ENCODE measurements around the gene KXD1. TPM values are rescaled to one million over a fixed set of nuclear protein-coding genes. Genes with fewer than 3 reads are reported as not detected.

The KXD1 gene
- polyA plus RNA-seq, 1 of the 3 experiments (the other 2 are of a cell fraction): 151 TPM

- Histone ChIP-seq H3K27ac (ENCODE audit: low read depth in 2 of 2, low read length in 1 of 2) (no peak overlapping the region), H3K36me3 (replicated peaks in 1 of 2; ENCODE audit: control insufficient read depth in 1 of 2, insufficient read depth in 2 of 2, low read length in 1 of 2) (no peaks in the 10 kb centered on the region), H3K4me1 (ENCODE audit: control insufficient read depth in 1 of 2, insufficient read depth in 2 of 2, low read depth in 1 of 2, low read length in 1 of 2) (peaks cover 12 to 17% of the 10 kb centered on the region in 2 experiments; a peak in 2 of 4 replicates), H3K9ac (no peak overlapping the region), H4K20me1 (ENCODE audit: insufficient read depth) (no peaks in the 10 kb centered on the region), H3K4me2 (no peak overlapping the region), H3F3A (replicated peaks; ENCODE audit: insufficient read depth) (peaks cover 5% of the 10 kb centered on the region), H3K4me3 (ENCODE audit: low read depth in 2 of 2, low read length in 1 of 2) (no peak overlapping the region), H3K27me3 (ENCODE audit: insufficient read depth) (peaks cover 14% of the 10 kb centered on the region), H3K9me2 (no peaks in the 10 kb centered on the region), H3K79me2 (ENCODE audit: insufficient read depth) (no peaks in the 10 kb centered on the region), H3K9me3 (no peaks in the 10 kb centered on the region), H2AFZ (ENCODE audit: low read depth) (no peak overlapping the region)
- ChIA-PET CTCF (no interaction called here), POLR2A (no interaction called here)
- no peak for DNase-seq
- whole genome bisulfite sequencing (ENCODE audit: low lambda C conversion rate): 77% methylated on average over 3 of the region's 3 CpGs
- TF ChIP-seq EP300 (IDR thresholded peaks at IDR 0.05; ENCODE audit: borderline replicate concordance in 1 of 2, low read depth in 1 of 2, low read length in 1 of 2): no peak
- no peak for TF ChIP-seq USF2 (IDR thresholded peaks at IDR 0.05; ENCODE audit: borderline replicate concordance, low read depth, low read length)
- no peak for TF ChIP-seq FOXM1 (IDR thresholded peaks at IDR 0.05; ENCODE audit: low read depth)
- no peak for TF ChIP-seq JUND (IDR thresholded peaks at IDR 0.05)
- TF ChIP-seq MEF2A (IDR thresholded peaks at IDR 0.05; ENCODE audit: borderline replicate concordance, low read depth): no peak
- no peak for TF ChIP-seq POLR2AphosphoS5 (IDR thresholded peaks at IDR 0.05; ENCODE audit: low read depth, low read length)
- TF ChIP-seq FOXJ3 (CRISPR knock-in tag; IDR thresholded peaks at IDR 0.05): no peak
- TF ChIP-seq MXI1 (IDR thresholded peaks at IDR 0.05; ENCODE audit: low read depth, low read length): no peak
- TF ChIP-seq TEAD4 (IDR thresholded peaks at IDR 0.05; ENCODE audit: borderline replicate concordance, insufficient read depth): no peak
- no peak for TF ChIP-seq SMC3 (IDR thresholded peaks at IDR 0.05; ENCODE audit: low read depth, low read length)
- no peak for TF ChIP-seq SIN3A (IDR thresholded peaks at IDR 0.05; ENCODE audit: borderline replicate concordance, low read depth, low read length)
- no peak for TF ChIP-seq GATA2 (CRISPR knock-in tag; IDR thresholded peaks at IDR 0.05)
- no peak for TF ChIP-seq IRF3 (IDR thresholded peaks at IDR 0.05; ENCODE audit: low read depth, low read length)
- TF ChIP-seq RCOR1 (IDR thresholded peaks at IDR 0.05; ENCODE audit: low read length): no peak
- no peak for TF ChIP-seq NRF1 (IDR thresholded peaks at IDR 0.05; ENCODE audit: low read depth, low read length)
- TF ChIP-seq RAD21 (IDR thresholded peaks at IDR 0.05; ENCODE audit: low read length): no peak
- no peak for TF ChIP-seq ZBTB33 (IDR thresholded peaks at IDR 0.05; ENCODE audit: borderline replicate concordance, low read depth)
- no peak for TF ChIP-seq REST (IDR thresholded peaks at IDR 0.05; ENCODE audit: low read depth, low read length)
These were observed 58.4 kb downstream of the KXD1 start for GRCh38 chr19:18616023-18616422.

All from SK-N-SH (cell line).